ENCODE results near the gene DUSP22.

DNA sequence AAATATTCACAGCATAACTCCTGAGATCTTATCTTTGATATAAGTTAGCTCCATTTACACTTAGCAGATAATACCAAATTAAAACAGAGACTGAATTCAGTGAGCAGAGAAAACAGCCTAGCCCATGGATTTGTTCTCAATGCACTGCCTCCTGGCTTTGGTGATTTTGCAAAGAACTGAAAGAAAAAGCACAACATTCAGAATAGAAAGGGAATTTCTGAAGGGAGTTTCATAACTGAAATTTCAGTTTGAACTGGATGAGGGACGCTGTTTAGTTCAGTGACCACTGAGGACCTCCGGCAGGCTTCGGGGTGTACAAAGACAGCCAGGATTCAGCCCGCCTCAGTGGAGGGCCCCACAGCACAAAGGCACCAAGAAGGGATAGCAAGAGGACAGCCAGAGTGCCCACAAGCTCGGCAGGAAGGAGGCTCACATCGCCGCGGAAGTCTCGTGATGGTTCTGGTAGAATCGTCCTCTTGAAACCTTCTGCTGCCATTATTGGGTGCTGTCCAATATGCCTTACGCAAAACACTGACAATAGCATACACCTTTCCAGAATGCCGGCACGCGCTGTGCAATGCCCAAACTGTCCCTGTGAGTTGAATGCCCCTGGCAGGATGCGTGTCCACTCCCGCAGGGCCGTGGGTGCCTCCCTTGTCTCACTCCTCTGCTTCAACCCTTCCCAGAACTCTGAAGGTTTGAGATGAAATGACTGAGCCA is 89.6 kb downstream of the DUSP22 start:
- TF ChIP-seq, protein P1, sequence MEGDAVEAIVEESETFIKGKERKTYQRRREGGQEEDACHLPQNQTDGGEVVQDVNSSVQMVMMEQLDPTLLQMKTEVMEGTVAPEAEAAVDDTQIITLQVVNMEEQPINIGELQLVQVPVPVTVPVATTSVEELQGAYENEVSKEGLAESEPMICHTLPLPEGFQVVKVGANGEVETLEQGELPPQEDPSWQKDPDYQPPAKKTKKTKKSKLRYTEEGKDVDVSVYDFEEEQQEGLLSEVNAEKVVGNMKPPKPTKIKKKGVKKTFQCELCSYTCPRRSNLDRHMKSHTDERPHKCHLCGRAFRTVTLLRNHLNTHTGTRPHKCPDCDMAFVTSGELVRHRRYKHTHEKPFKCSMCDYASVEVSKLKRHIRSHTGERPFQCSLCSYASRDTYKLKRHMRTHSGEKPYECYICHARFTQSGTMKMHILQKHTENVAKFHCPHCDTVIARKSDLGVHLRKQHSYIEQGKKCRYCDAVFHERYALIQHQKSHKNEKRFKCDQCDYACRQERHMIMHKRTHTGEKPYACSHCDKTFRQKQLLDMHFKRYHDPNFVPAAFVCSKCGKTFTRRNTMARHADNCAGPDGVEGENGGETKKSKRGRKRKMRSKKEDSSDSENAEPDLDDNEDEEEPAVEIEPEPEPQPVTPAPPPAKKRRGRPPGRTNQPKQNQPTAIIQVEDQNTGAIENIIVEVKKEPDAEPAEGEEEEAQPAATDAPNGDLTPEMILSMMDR (IDR thresholded peaks at IDR 0.05): no peak
- no peak for TF ChIP-seq POLR2A (IDR thresholded peaks at IDR 0.05)
